ENCODE measurements around the gene OR52B2. TPM values are rescaled to one million over a fixed set of nuclear protein-coding genes. Genes with fewer than 3 reads are reported as not detected.

The OR52B2 gene
- total and polyA plus RNA-seq, 2 experiments from 2014 or later = not detected

- TF ChIP-seq ZNF462 (CRISPR knock-in tag; IDR thresholded peaks at IDR 0.05) (no peak), ZNF331 (CRISPR knock-in tag; IDR thresholded peaks at IDR 0.05; ENCODE audit: low read depth) (no peak), POLR2AphosphoS5 (IDR thresholded peaks at IDR 0.05; ENCODE audit: low read depth) (no peak)
Measured at GRCh38 chr11:6201481-6201880, 31.4 kb upstream of the OR52B2 start (continued).

GRCh38 chr11:6200975-6201374 is 30.8 kb upstream of the OR52B2 start:
- no peaks in the 10 kb centered on the region for H3K27me3 ChIP-seq (ENCODE audit: insufficient read depth)
- no peaks in the 10 kb centered on the region for H3K79me2 ChIP-seq (replicated peaks; ENCODE audit: insufficient read depth)
- H3K36me3 ChIP-seq (ENCODE audit: insufficient read depth) = no peaks in the 10 kb centered on the region
- Mint-ChIP-seq H3K4me1 (peaks cover 8% of the 10 kb centered on the region), H3K4me3 (no peak overlapping the region), H3K27ac (no peak overlapping the region; the same call in 1 of the 2 replicates), H3K9me3 (no peaks in the 10 kb centered on the region), H3K36me3 (ENCODE audit: low read depth) (no peaks in the 10 kb centered on the region), H3K27me3 (ENCODE audit: insufficient read depth, low read depth, poor library complexity) (peaks cover 2% of the 10 kb centered on the region)
- no peaks in the 10 kb centered on the region for H3F3A ChIP-seq (replicated peaks; ENCODE audit: low read depth)
- DNase-seq (ENCODE audit: low spot score) = no peak
- H3K4me1 ChIP-seq (ENCODE audit: insufficient read depth) = peaks cover 7% of the 10 kb centered on the region; the same call in 1 of the 2 replicates
- no peak overlapping the region for H3K4me3 ChIP-seq
- no peak overlapping the region for H2AFZ ChIP-seq
- H4K20me1 ChIP-seq (replicated peaks; ENCODE audit: insufficient read depth) = no peaks in the 10 kb centered on the region; the same call in 1 of the 2 replicates
- no peak overlapping the region for H3K27ac ChIP-seq (ENCODE audit: low read depth)
- no peak for ATAC-seq
- H3K4me2 ChIP-seq = no peak overlapping the region
- H3K9me2 ChIP-seq (ENCODE audit: insufficient read depth) = no peaks in the 10 kb centered on the region
- no peak for TF ChIP-seq CREB1 (CRISPR knock-in tag; IDR thresholded peaks at IDR 0.05; ENCODE audit: low read depth)
- TF ChIP-seq POLR2AphosphoS5 (IDR thresholded peaks at IDR 0.05; ENCODE audit: low read depth) = no peak
- no peak for TF ChIP-seq REST (IDR thresholded peaks at IDR 0.05; ENCODE audit: unreplicated experiment)
- no peak for TF ChIP-seq NANOG (IDR thresholded peaks at IDR 0.05; ENCODE audit: borderline replicate concordance)
- no peak for TF ChIP-seq ZNF462 (CRISPR knock-in tag; IDR thresholded peaks at IDR 0.05)
